BLaER1 treated with 17β-estradiol and CSF1 and Interleukin-3, amounts not matched to agents 10 nM and 100 nM (cell line): ENCODE data around the gene KIF1B.

Experiments
- H3K27ac ChIP-seq, 11 experiments: shearing (Covaris generic); formaldehyde crosslinking; 2 replicates each; pipeline ENCODE4 v1.8.1; 2022
- H3K27me3 ChIP-seq, 11 experiments: shearing (Covaris generic); formaldehyde crosslinking; 2 replicates each; pipeline ENCODE4 v1.8.1; 2022
- H3K36me3 ChIP-seq, 11 experiments: shearing (Covaris generic); formaldehyde crosslinking; 2 replicates each; pipeline ENCODE4 v1.8.1; 2022
- H3K4me1 ChIP-seq, 10 experiments: shearing (Covaris generic); formaldehyde crosslinking; 2 replicates each; pipeline ENCODE4 v1.8.1; 2022
- H3K4me2 ChIP-seq, 11 experiments: shearing (Covaris generic); formaldehyde crosslinking; 2 replicates each; pipeline ENCODE4 v1.8.1; 2022
- H3K4me3 ChIP-seq, 10 experiments: shearing (Covaris generic); formaldehyde crosslinking; 2 replicates each; pipeline ENCODE4 v1.8.1; 2022
- H3K9ac ChIP-seq, 11 experiments: shearing (Covaris generic); formaldehyde crosslinking; 2 replicates each; pipeline ENCODE4 v1.8.1; 2022
- H3K9me3 ChIP-seq, 11 experiments: shearing (Covaris generic); formaldehyde crosslinking; replicated peaks in 1 of 11; 2 replicates each; pipeline ENCODE4 v1.8.1; 2022
- H4K20me1 ChIP-seq, 11 experiments: shearing (Covaris generic); formaldehyde crosslinking; 2 replicates each; pipeline ENCODE4 v1.8.1; 2022
- Cebpa-rat ChIP-seq, 11 experiments: shearing (Covaris generic); IDR thresholded peaks; 2 replicates each; pipeline ENCODE4 v1.8.1; 2022

Gene KIF1B

DNA sequence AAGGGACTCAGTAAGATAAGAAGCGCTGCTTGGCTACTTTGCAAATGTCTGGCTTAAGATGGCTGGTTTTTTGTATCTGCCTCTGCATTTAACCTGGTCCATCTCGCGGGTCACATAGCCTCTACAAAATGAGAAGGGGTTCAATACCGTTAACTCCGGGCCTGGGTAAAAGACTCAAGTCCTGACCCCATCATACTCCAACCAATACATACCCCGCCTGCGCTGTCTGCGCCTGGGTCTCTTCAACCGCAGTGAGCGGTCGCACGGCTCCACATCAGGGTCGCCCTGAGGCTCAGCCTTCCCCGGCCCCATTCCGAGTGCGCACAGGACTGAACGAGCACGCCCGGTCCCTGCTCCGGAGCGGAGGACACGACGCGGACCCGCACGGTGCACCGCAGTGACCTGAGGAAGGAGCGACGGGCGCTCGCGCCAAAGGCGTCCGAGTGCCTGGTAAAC lies 187.9 kb downstream of the KIF1B start:
- no peak for TF ChIP-seq Cebpa-rat (IDR thresholded peaks at IDR 0.05)

DNA sequence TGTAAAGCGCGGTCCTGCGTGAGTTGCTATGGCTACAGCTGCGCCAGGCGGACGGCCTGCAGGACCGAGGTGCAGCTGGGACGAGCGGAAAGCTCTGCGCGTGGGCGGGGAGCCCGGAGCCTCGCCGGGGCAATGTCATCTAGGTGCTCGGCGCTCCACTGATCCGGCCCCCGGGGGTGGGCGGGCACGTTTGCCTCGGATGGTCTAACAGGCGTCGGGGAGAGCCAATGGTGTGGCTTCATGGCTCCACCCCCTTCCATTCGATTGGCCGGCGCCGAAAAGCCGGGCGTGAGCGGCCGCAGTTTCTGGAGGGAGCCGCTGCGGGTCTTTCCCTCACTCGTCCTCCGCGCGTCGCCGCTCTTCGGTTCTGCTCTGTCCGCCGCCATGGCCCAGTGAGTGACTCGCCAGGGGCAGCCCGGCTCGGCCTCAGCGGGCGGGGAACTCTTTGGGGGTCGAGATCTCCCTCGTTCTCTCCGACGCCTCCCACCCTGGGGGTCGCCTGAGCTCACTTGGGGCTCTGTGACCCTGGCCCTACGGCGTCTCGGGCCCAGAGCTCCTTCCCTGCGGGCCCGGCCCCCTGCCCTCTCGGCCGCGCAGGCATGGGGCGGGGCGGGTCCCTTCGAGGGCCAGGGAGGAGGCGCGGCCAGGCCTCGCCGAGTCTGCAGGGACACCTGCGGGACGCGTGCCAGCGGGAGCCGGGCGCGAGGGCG lies 188.5 kb downstream of the KIF1B start, which contains the start of gene PGD:
Gene PGD (plus strand): TSS at position 331 of the 710 bp plus-strand sequence. CDS start 54 bp downstream, at position 385.
- H4K20me1 ChIP-seq, result peaks cover 0 to 50% (median 35%) of the 10 kb centered on the region in 11 experiments; a peak in 15 of 22 replicates
- H3K27ac ChIP-seq, result peak within 1 kb of the TSS; percentile 79 to 99 (median 93)
- peak within 1 kb of the TSS; percentile 84 to 98 (median 90) for H3K4me2 ChIP-seq
- peaks cover 29 to 46% (median 39%) of the 10 kb centered on the region in 11 experiments for H3K36me3 ChIP-seq
- H3K4me3 ChIP-seq, result peak within 1 kb of the TSS; percentile 80 to 95 (median 88)
- TF ChIP-seq Cebpa-rat (IDR thresholded peaks at IDR 0.05), result no peak
- H3K27me3 ChIP-seq, result no peaks in the 10 kb centered on the region
- peak within 1 kb of the TSS; percentile 91 to 100 (median 94) for H3K9ac ChIP-seq
- H3K4me1 ChIP-seq, result peaks cover 23 to 51% (median 35%) of the 10 kb centered on the region in 10 experiments
- peaks cover 9 to 18% (median 15%) of the 10 kb centered on the region in 11 experiments for H3K9me3 ChIP-seq

More for the DNA sequence above, 187.9 kb downstream of the KIF1B start:
- peaks cover 0 to 44% (median 34%) of the 10 kb centered on the region in 11 experiments; a peak in 15 of 22 replicates for H4K20me1 ChIP-seq
- H3K4me1 ChIP-seq, result peaks cover 23 to 45% (median 34%) of the 10 kb centered on the region in 10 experiments
- peak overlapping the region; percentile 91 to 100 (median 94); a peak in 21 of 22 replicates for H3K9ac ChIP-seq
- H3K4me2 ChIP-seq, result peak overlapping the region; percentile 53 to 91 (median 87)
- H3K9me3 ChIP-seq, result peaks cover 12 to 24% (median 20%) of the 10 kb centered on the region in 11 experiments
- H3K27me3 ChIP-seq, result no peaks in the 10 kb centered on the region
- peak overlapping the region; percentile 80 to 95 (median 88) for H3K4me3 ChIP-seq
- peaks cover 23 to 42% (median 33%) of the 10 kb centered on the region in 11 experiments for H3K36me3 ChIP-seq
- peak overlapping the region in 9 of 11 experiments; percentile 74 to 99 (median 93); a peak in 18 of 22 replicates for H3K27ac ChIP-seq

DNA sequence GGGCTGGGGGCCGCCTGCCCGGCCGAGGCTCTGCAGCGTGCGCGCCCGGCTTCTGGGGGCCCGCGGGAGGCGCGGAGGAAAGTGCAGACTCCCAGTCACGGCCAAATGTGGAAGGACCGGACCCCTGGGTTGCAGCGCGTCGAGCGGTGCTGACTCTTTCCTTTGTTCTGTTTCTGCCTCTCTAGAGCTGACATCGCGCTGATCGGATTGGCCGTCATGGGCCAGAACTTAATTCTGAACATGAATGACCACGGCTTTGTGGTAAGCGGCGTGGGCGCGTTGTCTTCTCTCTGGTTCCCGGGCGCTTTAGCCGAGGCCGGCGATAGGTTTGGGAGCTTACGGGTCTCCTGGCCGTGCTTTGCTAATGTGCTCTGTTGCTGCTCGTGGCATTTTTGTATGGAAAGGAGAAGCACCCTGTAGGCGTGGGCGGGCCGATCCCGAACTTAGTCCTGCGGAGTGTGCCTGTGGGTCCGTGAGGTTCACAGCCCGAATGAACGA lies 189.1 kb downstream of the KIF1B start:
- peaks cover 23 to 56% (median 35%) of the 10 kb centered on the region in 10 experiments for H3K4me1 ChIP-seq
- H3K4me3 ChIP-seq, result peak overlapping the region; percentile 80 to 95 (median 88)
- H4K20me1 ChIP-seq, result peaks cover 0 to 56% (median 41%) of the 10 kb centered on the region in 11 experiments; a peak in 16 of 22 replicates
- no peak for TF ChIP-seq Cebpa-rat (IDR thresholded peaks at IDR 0.05)
- H3K36me3 ChIP-seq, result peaks cover 35 to 48% (median 45%) of the 10 kb centered on the region in 11 experiments
- H3K9ac ChIP-seq, result peak overlapping the region; percentile 91 to 100 (median 94)
- peak overlapping the region; percentile 79 to 99 (median 93) for H3K27ac ChIP-seq
- peak overlapping the region; percentile 83 to 98 (median 90) for H3K4me2 ChIP-seq
- H3K27me3 ChIP-seq, result no peaks in the 10 kb centered on the region
- H3K9me3 ChIP-seq, result peaks cover 3 to 12% (median 8%) of the 10 kb centered on the region in 11 experiments; a peak in 20 of 22 replicates

DNA sequence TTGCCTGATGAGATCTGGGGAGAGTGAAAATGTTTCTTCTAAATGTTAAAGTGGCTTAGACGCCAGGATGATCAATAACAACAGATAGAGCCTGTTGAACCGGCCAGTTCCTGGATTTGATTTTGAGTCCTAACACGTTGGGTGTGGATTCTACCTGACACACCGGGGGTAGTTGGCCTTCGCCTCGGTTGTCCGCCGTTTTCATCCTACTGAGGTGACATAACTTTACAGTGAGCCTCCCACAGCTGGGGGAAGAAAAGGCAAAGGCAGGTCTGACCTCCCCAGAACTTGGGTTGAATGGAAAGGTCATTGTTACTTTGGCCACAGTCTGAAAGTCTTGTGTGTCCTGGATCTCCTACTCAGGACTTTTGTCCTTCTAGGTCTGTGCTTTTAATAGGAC lies 189.6 kb downstream of the KIF1B start:
- H3K4me2 ChIP-seq, result peak overlapping the region; percentile 83 to 98 (median 90)
- peak overlapping the region; percentile 91 to 100 (median 94) for H3K9ac ChIP-seq
- H3K36me3 ChIP-seq, result peaks cover 40 to 54% (median 50%) of the 10 kb centered on the region in 11 experiments
- H3K4me3 ChIP-seq, result peak overlapping the region; percentile 80 to 95 (median 88)
- H4K20me1 ChIP-seq, result peaks cover 0 to 61% (median 45%) of the 10 kb centered on the region in 11 experiments; a peak in 16 of 22 replicates
- H3K4me1 ChIP-seq, result peaks cover 23 to 57% (median 35%) of the 10 kb centered on the region in 10 experiments
- no peak for TF ChIP-seq Cebpa-rat (IDR thresholded peaks at IDR 0.05)
- no peaks in the 10 kb centered on the region for H3K27me3 ChIP-seq
- peak overlapping the region; percentile 79 to 99 (median 93) for H3K27ac ChIP-seq
- peaks cover 0 to 7% (median 4%) of the 10 kb centered on the region in 11 experiments; a peak in 10 of 22 replicates for H3K9me3 ChIP-seq

DNA sequence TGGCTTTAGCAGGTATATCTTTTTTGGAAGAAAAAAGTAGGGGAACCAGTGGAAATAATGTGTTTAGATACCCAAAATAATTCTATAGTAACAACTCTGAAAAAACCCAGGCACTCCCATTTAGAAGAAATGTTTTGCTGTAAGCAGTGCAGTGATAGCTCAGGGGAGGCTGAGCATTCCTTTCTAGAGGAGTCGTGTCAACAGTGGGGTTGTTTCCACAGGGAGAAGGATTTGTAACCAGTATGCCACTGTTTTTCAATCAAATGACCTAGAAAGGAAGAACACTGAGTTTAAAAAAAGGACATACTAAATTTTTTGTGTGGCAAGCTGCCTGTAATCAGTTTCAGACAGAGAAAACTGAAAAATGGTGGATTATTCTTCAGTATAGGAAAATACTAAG lies 190.9 kb downstream of the KIF1B start:
- peak overlapping the region; percentile 79 to 99 (median 93) for H3K27ac ChIP-seq
- H3K36me3 ChIP-seq, result peaks cover 52 to 66% (median 62%) of the 10 kb centered on the region in 11 experiments
- H4K20me1 ChIP-seq, result peaks cover 0 to 73% (median 53%) of the 10 kb centered on the region in 11 experiments; a peak in 16 of 22 replicates
- peak overlapping the region in 8 of 10 experiments; percentile 80 to 95 (median 92); a peak in 13 of 20 replicates for H3K4me3 ChIP-seq
- H3K4me2 ChIP-seq, result peak overlapping the region; percentile 83 to 98 (median 90); a peak in 21 of 22 replicates
- H3K9ac ChIP-seq, result peak overlapping the region; percentile 91 to 100 (median 94); a peak in 21 of 22 replicates
- H3K9me3 ChIP-seq, result no peaks in the 10 kb centered on the region
- TF ChIP-seq Cebpa-rat (IDR thresholded peaks at IDR 0.05), result no peak
- H3K4me1 ChIP-seq, result peaks cover 23 to 57% (median 35%) of the 10 kb centered on the region in 10 experiments
- no peaks in the 10 kb centered on the region for H3K27me3 ChIP-seq

DNA sequence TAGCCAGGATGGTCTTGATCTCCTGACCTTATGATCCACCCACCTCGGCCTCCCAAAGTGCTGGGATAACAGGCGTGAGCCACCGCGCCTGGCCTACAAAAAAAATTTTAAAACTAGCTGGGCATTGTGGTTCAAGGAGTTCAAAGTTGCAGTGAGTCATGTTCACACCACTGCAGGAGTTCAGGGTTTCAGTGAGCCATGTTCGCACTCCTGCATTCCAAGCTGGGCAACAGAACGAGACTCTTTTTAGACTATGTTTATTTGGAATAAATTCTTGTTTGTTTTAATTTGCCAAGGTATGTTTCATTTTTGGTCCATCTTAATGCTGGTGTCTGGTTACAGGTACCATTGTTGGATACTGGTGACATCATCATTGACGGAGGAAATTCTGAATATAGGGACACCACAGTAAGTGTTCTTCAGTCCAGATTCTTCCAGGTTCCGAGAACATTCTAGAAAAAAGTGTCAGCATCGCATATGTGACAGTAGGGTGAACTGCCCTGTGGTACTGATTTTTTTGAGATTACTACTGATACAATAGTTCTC lies 192.4 kb downstream of the KIF1B start:
- no peaks in the 10 kb centered on the region for H3K27me3 ChIP-seq
- peaks cover 0 to 88% (median 68%) of the 10 kb centered on the region in 11 experiments; a peak in 18 of 22 replicates for H4K20me1 ChIP-seq

DNA sequence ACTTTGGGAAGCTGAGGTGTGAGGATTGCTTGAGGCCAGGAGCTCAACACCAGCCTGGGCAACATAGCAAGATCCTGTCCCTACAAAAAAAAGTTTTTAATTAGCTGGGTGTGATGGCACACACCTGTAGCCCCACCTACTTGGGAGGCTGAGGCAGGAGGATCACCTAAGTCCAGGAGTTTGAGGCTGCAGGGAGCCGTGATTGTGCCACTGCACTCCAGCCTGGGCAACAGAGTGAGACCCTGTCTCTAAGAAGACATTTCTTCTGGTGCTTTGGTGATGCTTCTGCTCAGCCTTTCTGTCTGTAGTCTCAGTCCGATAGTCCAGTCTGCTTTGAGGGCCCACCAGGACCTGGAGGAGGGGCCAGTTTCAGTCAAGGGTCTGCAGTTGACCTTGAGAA lies 196.8 kb downstream of the KIF1B start:
- H3K4me3 ChIP-seq, result no peak overlapping the region
- no peak for TF ChIP-seq Cebpa-rat (IDR thresholded peaks at IDR 0.05)
- no peak overlapping the region for H3K4me2 ChIP-seq
- H3K27me3 ChIP-seq, result no peaks in the 10 kb centered on the region
- peaks cover 100% of the 10 kb centered on the region in 11 experiments for H3K36me3 ChIP-seq
- H3K4me1 ChIP-seq, result peaks cover 0 to 34% (median 5%) of the 10 kb centered on the region in 10 experiments; a peak in 9 of 20 replicates
- H3K27ac ChIP-seq, result no peak overlapping the region; a peak in 1 of 22 replicates
- no peaks in the 10 kb centered on the region for H3K9me3 ChIP-seq
- H3K9ac ChIP-seq, result no peak overlapping the region
- H4K20me1 ChIP-seq, result peaks cover 0 to 94% (median 59%) of the 10 kb centered on the region in 11 experiments; a peak in 18 of 22 replicates

More for the DNA sequence above, 192.4 kb downstream of the KIF1B start:
- peak overlapping the region in 5 of 11 experiments; percentile 7 to 92 (median 69); a peak in 7 of 22 replicates for H3K4me2 ChIP-seq
- H3K9ac ChIP-seq, result peak overlapping the region in 1 of 11 experiments; percentile 34; a peak in 2 of 22 replicates
- H3K36me3 ChIP-seq, result peaks cover 68 to 81% (median 78%) of the 10 kb centered on the region in 11 experiments
- TF ChIP-seq Cebpa-rat (IDR thresholded peaks at IDR 0.05), result no peak
- peaks cover 22 to 52% (median 30%) of the 10 kb centered on the region in 10 experiments for H3K4me1 ChIP-seq
- H3K27ac ChIP-seq, result peak overlapping the region in 6 of 11 experiments; percentile 1 to 99 (median 56); a peak in 5 of 22 replicates
- no peaks in the 10 kb centered on the region for H3K9me3 ChIP-seq
- no peak overlapping the region for H3K4me3 ChIP-seq
